ENCODE results near the gene MACC1.

DNA sequence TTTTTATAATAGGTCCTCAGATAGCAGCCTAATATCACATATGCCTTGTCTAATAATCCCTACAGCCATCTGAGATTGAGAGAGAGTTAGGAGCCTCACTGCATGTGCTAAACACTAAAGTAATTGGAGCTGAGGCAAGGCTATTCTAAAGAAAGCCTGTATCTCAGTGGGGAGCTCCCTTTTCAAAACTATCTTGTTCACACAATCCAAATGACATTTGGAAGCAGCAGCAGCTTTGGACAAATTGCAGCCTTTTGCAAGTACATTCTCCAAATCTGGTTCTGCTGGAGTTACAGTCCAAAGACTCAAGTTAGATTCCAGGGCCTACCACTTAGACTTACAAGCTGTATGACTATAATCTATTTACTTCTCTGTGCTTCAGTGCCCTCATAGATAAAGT is 104.5 kb downstream of the MACC1 start:
- TF ChIP-seq, protein P1, sequence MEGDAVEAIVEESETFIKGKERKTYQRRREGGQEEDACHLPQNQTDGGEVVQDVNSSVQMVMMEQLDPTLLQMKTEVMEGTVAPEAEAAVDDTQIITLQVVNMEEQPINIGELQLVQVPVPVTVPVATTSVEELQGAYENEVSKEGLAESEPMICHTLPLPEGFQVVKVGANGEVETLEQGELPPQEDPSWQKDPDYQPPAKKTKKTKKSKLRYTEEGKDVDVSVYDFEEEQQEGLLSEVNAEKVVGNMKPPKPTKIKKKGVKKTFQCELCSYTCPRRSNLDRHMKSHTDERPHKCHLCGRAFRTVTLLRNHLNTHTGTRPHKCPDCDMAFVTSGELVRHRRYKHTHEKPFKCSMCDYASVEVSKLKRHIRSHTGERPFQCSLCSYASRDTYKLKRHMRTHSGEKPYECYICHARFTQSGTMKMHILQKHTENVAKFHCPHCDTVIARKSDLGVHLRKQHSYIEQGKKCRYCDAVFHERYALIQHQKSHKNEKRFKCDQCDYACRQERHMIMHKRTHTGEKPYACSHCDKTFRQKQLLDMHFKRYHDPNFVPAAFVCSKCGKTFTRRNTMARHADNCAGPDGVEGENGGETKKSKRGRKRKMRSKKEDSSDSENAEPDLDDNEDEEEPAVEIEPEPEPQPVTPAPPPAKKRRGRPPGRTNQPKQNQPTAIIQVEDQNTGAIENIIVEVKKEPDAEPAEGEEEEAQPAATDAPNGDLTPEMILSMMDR (IDR thresholded peaks at IDR 0.05), result no peak
- no peak for TF ChIP-seq EZH2 (IDR thresholded peaks at IDR 0.05; ENCODE audit: borderline replicate concordance, insufficient read depth, low read depth, low read length, poor library complexity, severe bottlenecking)
